ENCODE results near the gene PARVA. TPM values are rescaled to one million over a fixed set of nuclear protein-coding genes. Genes with fewer than 3 reads are reported as not detected.

Gene PARVA
- total and polyA plus RNA-seq, 9 of the 15 experiments (the other 6 are each of a cell fraction or from before 2014, with no cell fraction given), result 0.11 TPM; not detected in 8

DNA sequence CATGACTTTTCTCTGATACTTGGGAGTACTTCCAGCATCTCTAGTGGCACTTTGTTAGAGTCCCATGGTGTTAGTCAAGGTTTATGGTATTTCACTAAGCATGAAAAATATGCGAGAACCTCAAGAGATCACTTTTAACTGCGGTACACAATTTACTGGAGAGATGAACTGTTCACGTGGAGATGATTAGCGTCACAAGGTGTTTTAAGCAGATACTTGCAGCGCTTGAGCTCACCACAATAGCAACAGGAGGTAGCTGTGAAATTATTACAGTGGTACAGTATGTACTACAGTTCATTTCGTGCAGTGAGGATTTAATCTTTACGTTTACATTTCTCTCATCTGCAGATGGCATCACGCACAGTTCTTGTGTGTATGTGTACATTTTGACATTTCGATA lies 4.5 kb downstream of the PARVA start:
- FAIRE-seq, result no peak
- in situ Hi-C loops (cut with MboI), result no loop called here
- DNase-seq (ENCODE audit: extremely low read depth in 1 of 4, low spot score in 3 of 4), result no peak
- Histone ChIP-seq H3K79me2 (ENCODE audit: control insufficient read depth, insufficient read depth, low read length) (no peaks in the 10 kb centered on the region), H4K20me1 (replicated peaks; ENCODE audit: control insufficient read depth, insufficient read depth, low read length) (no peaks in the 10 kb centered on the region), H3K36me3 (ENCODE audit: control insufficient read depth, insufficient read depth, low read length) (no peaks in the 10 kb centered on the region), H3K27ac (ENCODE audit: extremely low read depth, low read depth, low read length) (no peak overlapping the region), H3K4me2 (ENCODE audit: insufficient read depth, low read length) (no peak overlapping the region), H3K4me1 (replicated peaks in 1 of 2; ENCODE audit: control insufficient read depth in 2 of 2, insufficient read depth in 2 of 2, low read length in 2 of 2) (peaks cover 0 to 13% of the 10 kb centered on the region in 2 experiments; a peak in 1 of 5 replicates), H3K9ac (ENCODE audit: insufficient read depth in 1 of 2, low read depth in 2 of 2, low read length in 2 of 2) (no peak overlapping the region), H3K9me3 (replicated peaks; ENCODE audit: control insufficient read depth, insufficient read depth, low read depth, low read length) (no peaks in the 10 kb centered on the region), H3K9me1 (ENCODE audit: control insufficient read depth, insufficient read depth, low read length) (no peaks in the 10 kb centered on the region), H3K27me3 (ENCODE audit: control insufficient read depth in 2 of 2, insufficient read depth in 2 of 2, low read length in 2 of 2) (peaks cover 10 to 24% of the 10 kb centered on the region in 2 experiments; a peak in 4 of 5 replicates), H3K4me3 (no peak overlapping the region), H2AFZ (ENCODE audit: low read depth, low read length) (no peak overlapping the region)
- BruUV-seq (replicated peaks), result no TSS peak
- POLR2A ChIA-PET, result no interaction called here
- CTCF ChIA-PET (ENCODE audit: low intra/inter-chr PET ratio), result no interaction called here
- under 1% methylated on average over 9 of the region's 9 CpGs for WGBS (ENCODE audit: insufficient coverage, low coverage, missing lambda C conversion rate)
- no peak for ATAC-seq
- TF ChIP-seq ZNF217 (CRISPR knock-in tag; IDR thresholded peaks at IDR 0.05), result no peak
- TF ChIP-seq HOXB6 (CRISPR knock-in tag; IDR thresholded peaks at IDR 0.05; ENCODE audit: borderline replicate concordance), result no peak
- no peak for TF ChIP-seq MBD2 (IDR thresholded peaks at IDR 0.05; ENCODE audit: borderline replicate concordance, low read depth)
- TF ChIP-seq EHMT2 (IDR thresholded peaks at IDR 0.05), result no peak
- no peak for TF ChIP-seq ZNF24 (IDR thresholded peaks at IDR 0.05)
- TF ChIP-seq POLR2A (conservative IDR thresholded peaks at IDR 0.05), result no peak
- TF ChIP-seq, protein P1, sequence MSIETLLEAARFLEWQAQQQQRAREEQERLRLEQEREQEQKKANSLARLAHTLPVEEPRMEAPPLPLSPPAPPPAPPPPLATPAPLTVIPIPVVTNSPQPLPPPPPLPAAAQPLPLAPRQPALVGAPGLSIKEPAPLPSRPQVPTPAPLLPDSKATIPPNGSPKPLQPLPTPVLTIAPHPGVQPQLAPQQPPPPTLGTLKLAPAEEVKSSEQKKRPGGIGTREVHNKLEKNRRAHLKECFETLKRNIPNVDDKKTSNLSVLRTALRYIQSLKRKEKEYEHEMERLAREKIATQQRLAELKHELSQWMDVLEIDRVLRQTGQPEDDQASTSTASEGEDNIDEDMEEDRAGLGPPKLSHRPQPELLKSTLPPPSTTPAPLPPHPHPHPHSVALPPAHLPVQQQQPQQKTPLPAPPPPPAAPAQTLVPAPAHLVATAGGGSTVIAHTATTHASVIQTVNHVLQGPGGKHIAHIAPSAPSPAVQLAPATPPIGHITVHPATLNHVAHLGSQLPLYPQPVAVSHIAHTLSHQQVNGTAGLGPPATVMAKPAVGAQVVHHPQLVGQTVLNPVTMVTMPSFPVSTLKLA (conservative IDR thresholded peaks at IDR 0.05), result no peak
- TF ChIP-seq NELFE (IDR thresholded peaks at IDR 0.05; ENCODE audit: insufficient read depth, insufficient read length), result no peak
- TF ChIP-seq, protein P2, sequence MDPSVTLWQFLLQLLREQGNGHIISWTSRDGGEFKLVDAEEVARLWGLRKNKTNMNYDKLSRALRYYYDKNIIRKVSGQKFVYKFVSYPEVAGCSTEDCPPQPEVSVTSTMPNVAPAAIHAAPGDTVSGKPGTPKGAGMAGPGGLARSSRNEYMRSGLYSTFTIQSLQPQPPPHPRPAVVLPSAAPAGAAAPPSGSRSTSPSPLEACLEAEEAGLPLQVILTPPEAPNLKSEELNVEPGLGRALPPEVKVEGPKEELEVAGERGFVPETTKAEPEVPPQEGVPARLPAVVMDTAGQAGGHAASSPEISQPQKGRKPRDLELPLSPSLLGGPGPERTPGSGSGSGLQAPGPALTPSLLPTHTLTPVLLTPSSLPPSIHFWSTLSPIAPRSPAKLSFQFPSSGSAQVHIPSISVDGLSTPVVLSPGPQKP (CRISPR knock-in tag; IDR thresholded peaks at IDR 0.05), result no peak
- TF ChIP-seq FOSL1 (tag; conservative IDR thresholded peaks at IDR 0.05), result no peak
- TF ChIP-seq PHF8 (IDR thresholded peaks at IDR 0.05; ENCODE audit: borderline replicate concordance, low read length), result no peak
- no peak for TF ChIP-seq PML (IDR thresholded peaks at IDR 0.05; ENCODE audit: low read length)
- no peak for TF ChIP-seq CBFB (CRISPR knock-in tag; IDR thresholded peaks at IDR 0.05)
- TF ChIP-seq TGIF2 (CRISPR knock-in tag; IDR thresholded peaks at IDR 0.05), result no peak
- TF ChIP-seq ARID2 (IDR thresholded peaks at IDR 0.05), result no peak
- intact Hi-C loops (cut with micrococcal nuclease), result no loop called here

Data from K562 (cell line).